HG02763 (cell line): ENCODE data around the gene ZNF665.
"Not testable (repeated sequence)": the region's sequence is repeated elsewhere in the genome, so short reads cannot be mapped to it uniquely, and the experiment has no call there.

Experiments
- ATAC-seq: cut with Tn5 transposase; IDR thresholded peaks from one replicate; pipeline ENCODE4 v1.9.1; 2021; ENCODE audit warnings: mild to moderate bottlenecking, moderate library complexity; ENCODE audit not compliant: unreplicated experiment

The ZNF665 gene

DNA sequence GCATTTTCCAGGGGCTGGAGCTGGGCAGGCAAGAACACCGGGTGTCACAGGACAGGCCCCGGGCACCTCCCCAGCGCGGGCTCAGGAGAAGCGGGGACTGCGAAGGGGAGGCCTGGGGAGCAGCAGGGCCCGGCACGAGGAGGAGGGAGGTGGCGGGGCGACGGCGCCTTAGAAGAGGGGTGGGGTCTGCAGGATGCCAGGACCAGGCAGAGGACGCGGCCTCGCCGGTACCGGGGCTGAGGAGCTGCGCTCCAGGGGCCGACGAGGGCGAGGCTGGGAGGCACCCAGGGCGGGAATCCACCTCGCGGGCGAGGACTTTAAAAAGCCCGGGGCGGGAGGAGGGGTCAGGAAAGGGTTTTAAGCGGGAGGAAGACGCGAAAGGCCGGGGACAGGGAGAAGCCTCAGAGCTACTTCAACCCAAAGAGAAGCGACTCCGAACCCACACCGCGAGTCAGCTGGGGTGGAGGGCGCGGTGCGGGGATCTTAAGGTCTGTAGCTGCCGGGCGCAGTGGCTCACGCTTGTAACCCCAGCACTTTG is 35.0 kb downstream of the ZNF665 start:
- no peak for ATAC-seq

- ATAC-seq = no peak
Observed at GRCh38 chr19:53157626-53158025, 35.5 kb downstream of the ZNF665 start.

DNA sequence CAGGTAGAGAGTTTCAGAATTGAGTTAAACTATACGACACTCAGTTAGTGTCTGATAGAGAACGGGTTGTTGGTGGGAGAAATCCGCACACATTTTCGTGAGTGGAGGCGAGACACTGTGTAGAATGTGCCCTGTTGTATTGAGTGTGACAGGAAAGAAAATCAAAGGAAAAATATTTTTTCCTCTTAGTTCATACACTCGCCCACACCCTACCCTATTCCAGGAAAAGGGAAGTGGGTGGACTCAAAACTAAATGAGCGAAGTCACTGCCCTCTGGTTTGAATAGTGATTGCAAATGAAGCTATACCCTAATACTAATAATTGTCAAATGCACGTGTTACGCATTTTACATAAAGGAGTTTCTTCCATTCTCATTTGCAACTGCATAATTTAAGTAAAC is 36.3 kb downstream of the ZNF665 start:
- ATAC-seq = no peak

DNA sequence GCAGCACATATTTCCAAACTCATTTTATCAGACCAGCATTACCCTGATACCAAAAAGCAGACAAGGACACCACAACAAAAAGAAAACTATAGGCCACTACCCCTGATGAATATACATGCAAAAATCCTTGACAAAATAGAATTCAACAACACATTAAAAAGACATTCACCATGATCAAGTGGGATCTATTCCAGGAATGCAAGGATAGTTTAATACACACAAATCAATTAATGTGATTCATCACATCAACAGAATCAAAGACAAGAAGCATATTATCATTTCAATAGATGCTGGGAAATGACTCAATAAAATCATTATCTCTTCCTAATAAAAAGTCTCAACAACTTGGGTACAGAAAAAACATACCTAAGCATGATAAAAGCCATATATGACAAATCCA is 45.5 kb downstream of the ZNF665 start:
- ATAC-seq = no peak

- no peak for ATAC-seq
Observed at GRCh38 chr19:53140351-53140750, 52.8 kb downstream of the ZNF665 start.

DNA sequence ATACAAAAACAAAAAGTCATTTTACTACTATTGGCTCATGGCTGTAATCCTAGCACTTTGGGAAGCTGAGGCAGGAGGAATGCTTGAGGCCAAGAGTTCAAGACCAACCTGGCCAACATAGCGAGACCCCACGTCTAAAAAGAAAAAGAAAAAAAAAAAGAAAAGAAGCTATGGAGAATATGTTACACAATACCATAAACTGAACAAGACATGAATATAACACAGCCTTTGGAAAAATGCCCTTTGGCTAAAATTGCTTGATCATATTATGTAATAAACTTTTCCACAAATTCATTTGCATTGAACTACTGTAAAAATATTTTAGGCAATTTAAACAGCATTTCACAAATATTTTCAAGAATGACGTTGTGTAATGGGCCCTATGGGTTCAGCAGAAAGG is 56.7 kb downstream of the ZNF665 start:
- no peak for ATAC-seq

- no peak for ATAC-seq
Observed at GRCh38 chr19:53132141-53132991, 60.8 kb downstream of the ZNF665 start, which contains the start of gene ZNF415. Gene ZNF415 (minus strand): TSS chr19:53132910. CDS start chr19:53122676, 10,234 bp downstream.

- ATAC-seq = no peak
Observed at GRCh38 chr19:53131727-53132126, 61.4 kb downstream of the ZNF665 start.

DNA sequence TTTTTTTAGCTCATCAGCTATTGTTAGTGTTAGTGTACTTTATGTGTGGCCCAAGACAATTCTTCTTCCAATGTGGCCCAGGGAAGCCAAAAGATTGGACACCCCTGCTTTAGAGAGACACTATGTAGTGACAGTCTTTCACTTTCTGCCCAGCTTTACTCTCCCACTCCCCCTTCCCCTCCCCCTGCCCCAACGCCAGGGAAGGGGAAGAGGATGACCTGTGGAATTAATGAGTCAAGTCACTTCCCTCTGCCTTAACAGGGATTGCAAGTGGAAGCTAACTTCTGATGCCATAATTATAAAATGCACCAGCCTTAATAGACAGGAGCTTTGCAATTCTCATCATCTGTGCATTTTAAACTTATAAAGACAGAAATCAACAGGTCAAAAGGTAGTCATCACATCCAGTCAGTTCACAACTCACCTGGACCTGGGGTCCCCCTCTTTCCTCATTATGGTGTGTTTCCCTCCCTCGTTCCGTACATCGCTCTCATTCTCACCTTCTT is 62.0 kb downstream of the ZNF665 start:
- ATAC-seq = no peak

DNA sequence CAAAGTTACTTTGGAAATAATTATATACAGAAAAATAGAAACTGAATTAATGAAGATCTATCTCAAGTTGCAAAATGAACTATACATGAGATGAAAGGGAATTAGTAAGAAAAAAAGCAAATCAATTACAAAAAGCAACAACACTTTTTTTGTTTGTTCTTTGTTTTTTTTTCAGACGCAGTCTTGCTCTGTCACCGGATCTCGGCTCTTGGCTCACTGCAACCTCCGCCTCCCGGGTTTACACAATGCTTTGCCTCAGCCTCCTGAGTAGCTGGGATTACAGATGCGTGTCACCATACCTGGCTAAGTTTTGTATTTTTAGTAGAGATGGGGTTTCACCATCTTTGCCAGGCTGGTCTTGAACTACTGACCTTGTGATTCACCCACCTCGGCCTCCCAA is 62.7 kb downstream of the ZNF665 start:
- ATAC-seq = no peak

GRCh38 chr19:53126733-53127526 is 66.2 kb downstream of the ZNF665 start:
- ATAC-seq = not testable (repeated sequence)

GRCh38 chr19:53123400-53123799 is 69.8 kb downstream of the ZNF665 start:
- ATAC-seq = no peak
